PC-9 (cell line): ENCODE data around the gene MPEG1.

Experiments used
- CTCF ChIP-seq: fragments of 200-600 bp; sonication (generic); conservative IDR thresholded peaks from 2 replicates; pipeline ENCODE4 v1.6.1; 2017; ENCODE audit warnings: mixed run types, antibody characterized with exemption, mild to moderate bottlenecking, moderate library complexity
- EZH2 ChIP-seq: fragments of 200-600 bp; sonication (generic); IDR thresholded peaks from 2 replicates; pipeline ENCODE4 v1.8.0; 2017; ENCODE audit warnings: antibody characterized with exemption, low read depth

GRCh38 chr11:59189986-59190385, 22.7 kb downstream of the MPEG1 start:
- TF ChIP-seq CTCF = no peak
- TF ChIP-seq EZH2 = no peak
